Measurements from ENCODE around the gene CRAMP1. TPM values are rescaled to one million over a fixed set of nuclear protein-coding genes. Genes with fewer than 3 reads are reported as not detected.

CRAMP1 gene
- total and polyA plus RNA-seq, 7 donors, result 2.4 to 24.6 (median 6.4) TPM

- H3K9me3 ChIP-seq, result no peaks in the 10 kb centered on the region
- TF ChIP-seq POLR2AphosphoS5 (IDR thresholded peaks at IDR 0.05), result no peak
- TF ChIP-seq POLR2A (IDR thresholded peaks at IDR 0.05), result no peak
- TF ChIP-seq CTCF (IDR thresholded peaks at IDR 0.05), result no peak
- no peak for TF ChIP-seq EP300 (IDR thresholded peaks at IDR 0.05)
- H3K4me1 ChIP-seq, result peaks cover 0 to 16% (median 7%) of the 10 kb centered on the region in 4 donors
- H3K4me3 ChIP-seq, result peak overlapping the region in 2 of 4 donors; percentile 83 to 95
- no peaks in the 10 kb centered on the region for H3K27me3 ChIP-seq
- no peak for DNase-seq
- intact Hi-C loops (cut with DNase I), result no loop called here
- peaks cover 10 to 39% (median 22%) of the 10 kb centered on the region in 4 donors for H3K36me3 ChIP-seq
- WGBS, 2 donors, result 83 to 86% methylated on average over 18 of the region's 18 CpGs
- peak overlapping the region in 3 of 4 donors; percentile 73 to 75 (median 75) for H3K27ac ChIP-seq
These were observed 65.2 kb downstream of the CRAMP1 start for GRCh38 chr16:1677339-1677738.

GRCh38 chr16:1677942-1678499 lies 65.9 kb downstream of the CRAMP1 start, which contains the start of gene JPT2:
Gene JPT2 (plus strand): TSS chr16:1678279. CDS start chr16:1678313, 34 bp downstream.
- Histone ChIP-seq H3K36me3 (peaks cover 10 to 32% (median 17%) of the 10 kb centered on the region in 4 donors), H3K27ac (peak within 1 kb of the TSS; percentile 73 to 75 (median 75))
- intact Hi-C loops (cut with DNase I), result loop anchor here (1.0 kb wide), 1 partner anchor 29 kb away; no protein-coding TSS in a partner anchor

GRCh38 chr16:1678500-1679098 lies 66.4 kb downstream of the CRAMP1 start:
- 1% methylated on average over 45 of the region's 45 CpGs for WGBS, 2 donors
- peak overlapping the region; percentile 73 to 75 (median 75) for H3K27ac ChIP-seq
- H3K27me3 ChIP-seq, result no peaks in the 10 kb centered on the region
- intact Hi-C loops (cut with DNase I), result loop anchor here (1.0 kb wide), 1 partner anchor 29 kb away; no protein-coding TSS in a partner anchor
- peaks cover 0 to 16% (median 7%) of the 10 kb centered on the region in 4 donors for H3K4me1 ChIP-seq
- H3K9me3 ChIP-seq, result no peaks in the 10 kb centered on the region
- peaks cover 10 to 29% (median 16%) of the 10 kb centered on the region in 4 donors for H3K36me3 ChIP-seq
- no peak for DNase-seq
- peak overlapping the region; percentile 41 to 95 (median 80) for H3K4me3 ChIP-seq
- TF ChIP-seq POLR2A (IDR thresholded peaks at IDR 0.05), result no peak
- TF ChIP-seq POLR2AphosphoS5 (IDR thresholded peaks at IDR 0.05), result no peak
- TF ChIP-seq EP300 (IDR thresholded peaks at IDR 0.05), result no peak
- no peak for TF ChIP-seq CTCF (IDR thresholded peaks at IDR 0.05)

More at GRCh38 chr16:1677942-1678499, 65.9 kb downstream of the CRAMP1 start, which contains the start of gene JPT2:
- WGBS, 2 donors, result 0% methylated on average over 79 of the region's 79 CpGs
- no peaks in the 10 kb centered on the region for H3K9me3 ChIP-seq
- DNase-seq, result peak; percentile 98
- H3K4me1 ChIP-seq, result peaks cover 0 to 16% (median 7%) of the 10 kb centered on the region in 4 donors
- peak within 1 kb of the TSS; percentile 41 to 95 (median 80) for H3K4me3 ChIP-seq
- no peaks in the 10 kb centered on the region for H3K27me3 ChIP-seq
- TF ChIP-seq POLR2AphosphoS5 (IDR thresholded peaks at IDR 0.05) (peak in 3 of 4 donors; percentile 62 to 75 (median 71)), POLR2A (IDR thresholded peaks at IDR 0.05) (no peak), EP300 (IDR thresholded peaks at IDR 0.05) (no peak), CTCF (IDR thresholded peaks at IDR 0.05) (no peak)

GRCh38 chr16:1680361-1680760 lies 68.2 kb downstream of the CRAMP1 start:
- Histone ChIP-seq H3K27ac (no peak overlapping the region), H3K4me1 (peaks cover 0 to 16% (median 7%) of the 10 kb centered on the region in 4 donors), H3K36me3 (peaks cover 0 to 27% (median 2%) of the 10 kb centered on the region in 4 donors), H3K27me3 (no peaks in the 10 kb centered on the region), H3K4me3 (no peak overlapping the region), H3K9me3 (no peaks in the 10 kb centered on the region)
- no peak for DNase-seq
- WGBS, 2 donors, result 95% methylated on average over 14 of the region's 14 CpGs
- TF ChIP-seq EP300 (IDR thresholded peaks at IDR 0.05) (no peak), CTCF (IDR thresholded peaks at IDR 0.05) (no peak), POLR2A (IDR thresholded peaks at IDR 0.05) (no peak), POLR2AphosphoS5 (IDR thresholded peaks at IDR 0.05) (no peak)
- intact Hi-C loops (cut with DNase I), result no loop called here

Measured in sigmoid colon (tissue), 7 donors.